H1 (cell line): Measurements from ENCODE around the gene PACSIN2. TPM values are rescaled to one million over a fixed set of nuclear protein-coding genes. Genes with fewer than 3 reads are reported as not detected.

Source experiments
- CTCF ChIA-PET: fragments of 300-600 bp; sonication (Branson Sonifier 250); formaldehyde crosslinking; loops from one replicate; lab custom pipeline; 2021; ENCODE audit not compliant: partially characterized antibody; lab: Charles Lee
- POLR2A ChIA-PET: fragments of 300-600 bp; sonication (Branson Sonifier 250); formaldehyde crosslinking; loops from one replicate; lab custom pipeline; 2021; ENCODE audit warnings: inconsistent platforms; ENCODE audit not compliant: partially characterized antibody; lab: Charles Lee
- DNase-seq, 2 experiments: peaks; one replicate each; pipeline versions ENCODE4 v3.0.0 to v3.0.0-alpha.2; 2010 to 2022; ENCODE audit warnings: low spot score in 2 of 2, low read depth in 1 of 2, mixed read lengths in 1 of 2
- FAIRE-seq: peaks from 2 replicates; lab custom pipeline; 2011; peaks lifted over from hg19 to GRCh38; lab: Jason Lieb, UNC
- H2AFZ ChIP-seq: 2 replicates; pipeline ENCODE4 v1.8.1; 2012; ENCODE audit warnings: low read length, inconsistent platforms
- H2AK5ac ChIP-seq: 2 replicates; pipeline ENCODE4 v1.6.1; 2013; ENCODE audit warnings: low read depth, low read length
- H2BK120ac ChIP-seq: replicated peaks from 2 replicates; pipeline ENCODE3; 2013; ENCODE audit warnings: low read depth, low read length, inconsistent platforms
- H2BK12ac ChIP-seq: 2 replicates; pipeline ENCODE4 v1.6.1; 2013; ENCODE audit warnings: low read depth, low read length
- H2BK15ac ChIP-seq: 2 replicates; pipeline ENCODE4 v1.6.1; 2013; ENCODE audit warnings: low read length
- H2BK20ac ChIP-seq: 2 replicates; pipeline ENCODE4 v1.6.1; 2013; ENCODE audit warnings: low read length
- H2BK5ac ChIP-seq: 2 replicates; pipeline ENCODE4 v1.6.1; 2013; ENCODE audit warnings: low read depth, low read length
- H3K14ac ChIP-seq: 2 replicates; pipeline ENCODE4 v1.6.1; 2013; ENCODE audit warnings: inconsistent platforms; ENCODE audit not compliant: insufficient read length
- H3K18ac ChIP-seq: 2 replicates; pipeline ENCODE4 v1.6.1; 2013; ENCODE audit warnings: low read length; ENCODE audit errors: extremely low read depth
- H3K23ac ChIP-seq: 2 replicates; pipeline ENCODE4 v1.6.1; 2013; ENCODE audit warnings: inconsistent platforms; ENCODE audit not compliant: insufficient read length
- H3K23me2 ChIP-seq: 2 replicates; pipeline ENCODE4 v1.6.1; 2013; ENCODE audit warnings: low read depth, low read length
- H3K27ac ChIP-seq: 2 replicates; pipeline ENCODE4 v1.6.1; 2011; ENCODE audit warnings: low read depth, low read length, inconsistent platforms
- H3K27me3 ChIP-seq, 4 experiments: replicated peaks in 1 of 4; 1 replicate in 1 of 4; 2 replicates in 3 of 4; pipeline versions ENCODE4 v1.6.1 to v1.8.1; 2011 to 2013; ENCODE audit warnings: low read length in 3 of 4, mild to moderate bottlenecking in 3 of 4, inconsistent platforms in 2 of 4, mixed read lengths in 2 of 4, moderate library complexity in 1 of 4; ENCODE audit not compliant: control insufficient read depth in 3 of 4, insufficient read depth in 3 of 4; ENCODE audit errors: extremely low read depth in 1 of 4
- H3K36me3 ChIP-seq, 4 experiments: 2 replicates each; pipeline versions ENCODE4 v1.6.1 to v1.8.1; 2011 to 2013; ENCODE audit warnings: mild to moderate bottlenecking in 4 of 4, low read length in 3 of 4, moderate library complexity in 2 of 4, control low read depth in 1 of 4, inconsistent platforms in 1 of 4; ENCODE audit not compliant: insufficient read depth in 4 of 4, control insufficient read depth in 2 of 4
- H3K4ac ChIP-seq: replicated peaks from 2 replicates; pipeline ENCODE3; 2013; ENCODE audit warnings: low read length, low read depth, mixed read lengths, inconsistent platforms; ENCODE audit not compliant: insufficient read length
- H3K4me1 ChIP-seq, 4 experiments: replicated peaks in 1 of 4; 1 replicate in 1 of 4; 2 replicates in 3 of 4; pipeline versions ENCODE4 v1.6.1 to v1.8.1; 2011 to 2013; ENCODE audit warnings: low read length in 3 of 4, inconsistent platforms in 2 of 4, mixed read lengths in 1 of 4; ENCODE audit not compliant: insufficient read depth in 4 of 4, control insufficient read depth in 3 of 4
- H3K4me2 ChIP-seq, 2 experiments: 2 replicates each; pipeline versions ENCODE4 v1.6.1 to v1.8.1; 2011 to 2013; ENCODE audit warnings: low read depth in 2 of 2, low read length in 2 of 2, control low read depth in 1 of 2, inconsistent platforms in 1 of 2, mild to moderate bottlenecking in 1 of 2; ENCODE audit not compliant: insufficient read depth in 1 of 2
- H3K4me3 ChIP-seq, 4 experiments: fragments of 200-600, 300-600 bp in 1 of 4; sonication (generic), shearing (Covaris generic), sonication (Bioruptor Twin) in 1 of 4; 2 replicates each; pipeline versions ENCODE4 v1.5.1 to v1.8.1; 2011 to 2016; ENCODE audit warnings: low read length in 4 of 4, low read depth in 3 of 4, control low read depth in 2 of 4, inconsistent platforms in 2 of 4, mild to moderate bottlenecking in 2 of 4, mixed read lengths in 1 of 4, moderate library complexity in 1 of 4; ENCODE audit not compliant: insufficient read depth in 2 of 4; ENCODE audit errors: extremely low read depth in 1 of 4
- H3K56ac ChIP-seq: replicated peaks from 2 replicates; pipeline ENCODE3; 2013; ENCODE audit warnings: low read depth, mild to moderate bottlenecking, mixed read lengths, low read length, inconsistent platforms; ENCODE audit not compliant: insufficient read length
- H3K79me1 ChIP-seq: 2 replicates; pipeline ENCODE4 v1.6.1; 2013; ENCODE audit warnings: low read depth, low read length, control low read depth
- H3K79me2 ChIP-seq, 2 experiments: 2 replicates each; pipeline versions ENCODE4 v1.6.1 to v1.8.1; 2012 to 2013; ENCODE audit warnings: low read length in 2 of 2, mild to moderate bottlenecking in 2 of 2, inconsistent platforms in 1 of 2; ENCODE audit not compliant: insufficient read depth in 2 of 2, control insufficient read depth in 1 of 2
- H3K9ac ChIP-seq, 4 experiments: replicated peaks in 1 of 4; 1 replicate in 1 of 4; 2 replicates in 3 of 4; pipeline versions ENCODE4 v1.6.1 to v1.8.1; 2011 to 2013; ENCODE audit warnings: low read depth in 3 of 4, low read length in 3 of 4, control low read depth in 2 of 4, mild to moderate bottlenecking in 2 of 4, moderate library complexity in 2 of 4, inconsistent platforms in 1 of 4; ENCODE audit errors: extremely low read depth in 1 of 4
- H3K9me3 ChIP-seq, 2 experiments: 2 replicates each; pipeline versions ENCODE4 v1.6.1 to v1.8.1; 2012 to 2013; ENCODE audit warnings: mild to moderate bottlenecking in 2 of 2, moderate library complexity in 2 of 2, control low read depth in 1 of 2, inconsistent platforms in 1 of 2, low read depth in 1 of 2, low read length in 1 of 2, mixed read lengths in 1 of 2; ENCODE audit not compliant: insufficient read depth in 2 of 2
- H4K20me1 ChIP-seq, 2 experiments: replicated peaks in 1 of 2; 2 replicates each; pipeline versions ENCODE3 to v1.8.1; 2011 to 2013; ENCODE audit warnings: inconsistent platforms in 2 of 2, low read length in 2 of 2, mild to moderate bottlenecking in 1 of 2; ENCODE audit not compliant: insufficient read depth in 2 of 2, control insufficient read depth in 1 of 2
- H4K5ac ChIP-seq: 2 replicates; pipeline ENCODE4 v1.6.1; 2013; ENCODE audit warnings: low read length, low read depth, mixed read lengths, inconsistent platforms; ENCODE audit not compliant: insufficient read length
- H4K8ac ChIP-seq: 2 replicates; pipeline ENCODE4 v1.8.0; 2013; ENCODE audit warnings: mild to moderate bottlenecking, moderate library complexity, low read length, inconsistent platforms; ENCODE audit not compliant: insufficient read depth; ENCODE audit errors: extremely low read depth
- H4K91ac ChIP-seq: replicated peaks from 2 replicates; pipeline ENCODE3; 2013; ENCODE audit warnings: low read length, mixed read lengths, inconsistent platforms; ENCODE audit not compliant: insufficient read length
- ASH2L ChIP-seq: fragments of 200-600, 300-600 bp; sonication (generic); IDR thresholded peaks from one replicate; pipeline ENCODE4 v1.7.1; 2017; ENCODE audit warnings: low read length
- BCL11A ChIP-seq, 2 experiments: IDR thresholded peaks; one replicate each; pipeline ENCODE4 v1.6.1; 2011; ENCODE audit warnings: low read depth in 2 of 2, low read length in 2 of 2, mild to moderate bottlenecking in 2 of 2
- EGR1 ChIP-seq: IDR thresholded peaks from 2 replicates; pipeline ENCODE4 v1.6.1; 2011; ENCODE audit warnings: low read depth, low read length, borderline replicate concordance
- FOSL1 ChIP-seq: IDR thresholded peaks from 2 replicates; pipeline ENCODE4 v1.6.1; 2011; ENCODE audit warnings: mild to moderate bottlenecking, low read depth, low read length, moderate library complexity; ENCODE audit not compliant: insufficient read depth
- GABPA ChIP-seq: IDR thresholded peaks from 2 replicates; pipeline ENCODE4 v1.6.1; 2011; ENCODE audit warnings: mild to moderate bottlenecking, low read length, moderate library complexity, borderline replicate concordance; ENCODE audit not compliant: insufficient read depth
- HDAC2 ChIP-seq, 2 experiments: fragments of 300-600 bp in 1 of 2; sonication (generic) in 1 of 2; IDR thresholded peaks; 2 replicates each; pipeline ENCODE4 v1.6.1; 2011 to 2012; ENCODE audit warnings: low read depth in 2 of 2, low read length in 2 of 2, mild to moderate bottlenecking in 2 of 2, moderate library complexity in 2 of 2, borderline replicate concordance in 1 of 2, inconsistent platforms in 1 of 2
- KDM4A ChIP-seq: IDR thresholded peaks from one replicate; pipeline ENCODE4 v1.7.1; 2012; ENCODE audit warnings: low read depth, mild to moderate bottlenecking, moderate library complexity, low read length, inconsistent platforms; ENCODE audit not compliant: severe bottlenecking
- NANOG ChIP-seq: IDR thresholded peaks from 2 replicates; pipeline ENCODE4 v1.6.1; 2011; ENCODE audit warnings: low read length, low read depth, mild to moderate bottlenecking, inconsistent platforms; ENCODE audit not compliant: insufficient read depth, poor library complexity, severe bottlenecking
- PHF8 ChIP-seq: fragments of 200-600 bp; sonication (generic); conservative IDR thresholded peaks from 2 replicates; pipeline ENCODE4 v1.7.1; 2012; ENCODE audit warnings: low read depth, mild to moderate bottlenecking, inconsistent platforms, low read length, moderate library complexity
- SAP30 ChIP-seq: fragments of 300-600 bp; sonication (generic); IDR thresholded peaks from 2 replicates; pipeline ENCODE4 v1.7.1; 2012; ENCODE audit warnings: low read length, moderate library complexity, mild to moderate bottlenecking, inconsistent platforms; ENCODE audit not compliant: insufficient read depth, insufficient replicate concordance
- SP1 ChIP-seq: IDR thresholded peaks from 2 replicates; pipeline ENCODE4 v1.6.1; 2011; ENCODE audit warnings: low read depth, low read length
- SP4 ChIP-seq: IDR thresholded peaks from 2 replicates; pipeline ENCODE4 v1.6.1; 2012; ENCODE audit warnings: low read length, inconsistent platforms
- WGBS, 2 experiments: shearing (Covaris generic) in 1 of 2; methylation state at CpG; one replicate each; pipeline versions ENCODE4 v1.1.6 to v1.1.7; 2013 to 2015; ENCODE audit warnings: low lambda C conversion rate in 2 of 2, mixed read lengths in 2 of 2, inconsistent platforms in 1 of 2, low coverage in 1 of 2, missing lambda C conversion rate in 1 of 2; ENCODE audit not compliant: insufficient replicate concordance in 2 of 2, insufficient coverage in 1 of 2, insufficient read length in 1 of 2; ENCODE audit errors: extremely low coverage in 1 of 2, missing lambda C conversion rate in 1 of 2; 5-methylcytosine and 5-hydroxymethylcytosine counted together
- polyA plus RNA-seq, 7 experiments: library from polyadenylated mRNA; depleted of rRNA in 3 of 7; stranded (reverse) in 5 of 7; unstranded in 2 of 7; fragments of >200 nt in 5 of 7; fragments of 200-250 nt in 2 of 7; gene quantifications; 1 replicate in 5 of 7; 2 replicates in 1 of 7; 4 replicates in 1 of 7; pipeline versions ENCODE4 v1.2.1 to v1.2.3, GENCODE V29; 2011 to 2013; ENCODE audit warnings: missing spikeins in 2 of 7, mixed read lengths in 2 of 7
- total RNA-seq: library from RNA; stranded (reverse); fragmentation: NEBNext Ultra II Directional; extraction: Animal tissue kit (Norgen Biotek cat#: 25700); gene quantifications from 2 replicates; pipeline ENCODE4 v1.2.1, GENCODE V29; 2021

Gene PACSIN2
- total and polyA plus RNA-seq, 2 of the 8 experiments (the other 6 are each of a cell fraction or from before 2014, with no cell fraction given), result 44.8 to 64.2 TPM

GRCh38 chr22:42860968-42861367, 154.0 kb downstream of the PACSIN2 start:
- DNase-seq (no peak), FAIRE-seq (no peak)
- Histone ChIP-seq H4K8ac (no peak overlapping the region), H3K27me3 (peaks cover 7 to 16% (median 10%) of the 10 kb centered on the region in 4 experiments), H2BK120ac (no peak overlapping the region), H3K27ac (no peak overlapping the region), H3K36me3 (no peaks in the 10 kb centered on the region), H3K4me1 (peaks cover 0 to 2% (median under 1%) of the 10 kb centered on the region in 4 experiments; a peak in 1 of 7 replicates), H2BK15ac (no peak overlapping the region), H3K4ac (no peak overlapping the region), H3K18ac (no peak overlapping the region), H3K56ac (no peak overlapping the region), H2AFZ (no peak overlapping the region), H3K23me2 (peaks cover 5% of the 10 kb centered on the region), H4K91ac (no peak overlapping the region), H3K9ac (no peak overlapping the region), H3K23ac (no peak overlapping the region), H2BK5ac (no peak overlapping the region), H4K20me1 (peaks cover 0 to 1% of the 10 kb centered on the region in 2 experiments), H3K14ac (no peak overlapping the region), H4K5ac (no peak overlapping the region), H3K79me2 (no peaks in the 10 kb centered on the region), H2BK20ac (no peak overlapping the region), H2BK12ac (no peak overlapping the region), H3K4me3 (no peak overlapping the region), H2AK5ac (no peak overlapping the region), H3K79me1 (no peaks in the 10 kb centered on the region), H3K9me3 (peaks cover 0 to 6% of the 10 kb centered on the region in 2 experiments; a peak in 2 of 4 replicates), H3K4me2 (no peak overlapping the region)
- CTCF ChIA-PET, result interaction anchor here (1.7 to 2.3 kb wide), 2 partner anchors 190 to 199 kb away, joined by 3 to 5 read pairs; no protein-coding TSS in a partner anchor
- 85% methylated on average over 4 of the region's 4 CpGs; no CpG with 5 or more reads in 1 of the 2 experiments for WGBS, 2 experiments
- POLR2A ChIA-PET, result interaction anchor here (1.1 kb wide), 1 partner anchor 9 kb away, joined by 3 read pairs; no protein-coding TSS in a partner anchor
- no peak for TF ChIP-seq NANOG
- TF ChIP-seq HDAC2 (IDR thresholded peaks at IDR 0.05; ENCODE audit: borderline replicate concordance in 1 of 2, low read depth in 2 of 2, low read length in 2 of 2), result no peak
- TF ChIP-seq ASH2L, result no peak
- no peak for TF ChIP-seq PHF8
- no peak for TF ChIP-seq FOSL1
- no peak for TF ChIP-seq SP1
- TF ChIP-seq SP4, result no peak
- TF ChIP-seq BCL11A (IDR thresholded peaks at IDR 0.05; ENCODE audit: low read depth in 2 of 2, low read length in 2 of 2), result no peak
- TF ChIP-seq SAP30, result no peak
- TF ChIP-seq GABPA, result no peak
- no peak for TF ChIP-seq EGR1
- TF ChIP-seq KDM4A, result no peak
